Stimulated activated CD8-positive, alpha-beta memory T cell treated with anti-CD3 and anti-CD28 coated beads, Interleukin-15, amount 100 ng/mL, for 48 hours (primary cell): ENCODE data around the gene PERCC1.

Experiments
- DNase-seq, 2 donors: peaks; one replicate each; pipeline ENCODE4 v3.0.0-alpha.2; 2020; ENCODE audit warnings: low read depth in 2 of 2

PERCC1 gene

DNA sequence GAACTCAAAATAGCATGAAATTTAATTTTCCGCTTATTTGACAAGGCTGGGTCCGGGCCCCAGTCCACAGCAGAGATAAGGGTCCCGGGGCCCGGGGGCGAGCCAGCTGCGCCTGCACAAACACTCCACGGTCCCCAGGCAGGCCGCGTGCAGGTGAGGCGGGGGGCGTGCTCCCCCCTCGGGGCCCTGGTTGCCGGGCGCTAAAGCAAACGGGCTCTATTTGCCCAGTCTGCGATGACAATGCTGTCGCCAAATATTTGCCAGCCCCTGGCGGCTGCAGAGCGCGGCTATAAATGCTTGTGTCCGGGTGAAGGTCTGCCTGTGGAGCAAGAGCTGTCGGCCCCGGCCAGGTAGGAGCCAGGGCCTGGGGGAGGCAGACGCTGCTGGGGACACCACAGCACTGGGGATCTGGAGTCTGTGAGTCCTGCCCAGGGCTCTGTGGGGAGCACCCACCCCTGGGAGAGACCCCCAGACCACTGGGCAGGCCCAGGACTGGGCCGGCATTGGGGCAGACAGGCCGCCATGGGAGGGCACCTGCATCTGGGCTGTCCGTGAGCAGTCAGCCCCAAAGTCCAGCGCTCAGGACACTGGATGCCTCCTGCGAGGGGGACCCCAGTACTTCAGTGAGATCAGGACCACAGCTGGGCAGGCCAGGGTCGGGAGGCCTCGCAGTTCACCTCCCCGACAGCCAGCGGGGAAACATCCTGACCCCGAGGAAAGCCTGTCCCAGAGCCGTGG, at the start of gene PERCC1:
Gene PERCC1 (plus strand): TSS at position 320 of the 738 bp plus-strand sequence. CDS start 1,516 bp downstream, outside the sequence.
- DNase-seq: no peak

DNA sequence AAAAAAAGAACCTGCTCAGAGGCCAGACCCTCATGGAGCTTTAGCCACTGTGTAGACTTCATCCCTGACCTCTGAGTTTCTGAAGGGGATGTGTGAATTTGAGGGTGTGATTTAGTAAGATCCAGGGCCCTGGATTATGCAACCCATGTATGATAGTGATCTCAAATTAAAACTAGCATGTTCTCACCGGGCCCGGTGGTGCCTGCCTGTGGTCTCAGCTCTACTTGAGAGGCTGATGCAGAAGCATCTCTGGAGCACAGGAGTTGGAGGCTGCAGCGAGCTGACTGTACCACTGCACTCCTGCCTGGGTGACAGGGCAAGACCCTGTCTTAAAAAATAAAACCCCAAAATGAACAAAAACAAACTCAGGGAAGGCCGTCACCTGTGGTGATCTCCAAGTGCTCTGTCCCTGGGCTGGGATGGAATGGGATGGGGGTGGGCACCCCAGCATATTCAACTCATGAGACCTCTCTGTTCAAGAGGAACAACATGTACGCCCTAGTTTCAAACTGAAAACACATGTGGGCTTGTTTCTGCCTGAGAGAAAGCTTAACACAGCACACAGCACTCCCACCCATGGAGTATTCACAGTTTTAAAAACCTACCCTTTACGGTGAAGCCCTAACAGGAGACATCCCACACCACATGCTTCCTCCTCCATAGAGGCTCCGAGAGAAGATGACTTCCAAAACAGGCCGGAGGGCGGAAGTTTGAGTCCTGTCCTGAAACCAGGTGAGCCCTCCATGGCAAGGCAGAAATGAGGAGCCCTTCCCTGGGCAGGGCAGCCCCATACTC, 49.1 kb upstream of the PERCC1 start:
- no peak for DNase-seq

DNA sequence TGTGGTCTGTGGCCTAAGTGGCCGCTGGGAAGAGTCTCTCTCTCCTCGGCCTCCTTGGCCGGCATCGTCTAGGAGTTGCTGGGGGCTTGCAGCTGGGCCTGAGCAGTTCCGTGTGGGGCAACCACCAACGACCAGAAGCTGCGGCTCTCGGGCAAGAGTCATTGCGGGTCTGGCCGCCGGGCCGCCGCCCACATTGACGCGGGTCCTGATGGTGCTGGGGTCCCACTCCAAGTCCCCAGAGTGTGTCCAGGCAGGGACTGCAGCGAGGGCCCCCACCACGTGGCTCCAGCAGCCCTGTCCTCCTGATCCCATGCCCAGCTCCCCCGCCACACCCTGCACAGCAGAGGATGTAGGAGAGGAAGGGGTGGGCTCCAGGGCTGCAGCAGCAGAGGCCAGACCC, 47.3 kb upstream of the PERCC1 start:
- no peak for DNase-seq

DNA sequence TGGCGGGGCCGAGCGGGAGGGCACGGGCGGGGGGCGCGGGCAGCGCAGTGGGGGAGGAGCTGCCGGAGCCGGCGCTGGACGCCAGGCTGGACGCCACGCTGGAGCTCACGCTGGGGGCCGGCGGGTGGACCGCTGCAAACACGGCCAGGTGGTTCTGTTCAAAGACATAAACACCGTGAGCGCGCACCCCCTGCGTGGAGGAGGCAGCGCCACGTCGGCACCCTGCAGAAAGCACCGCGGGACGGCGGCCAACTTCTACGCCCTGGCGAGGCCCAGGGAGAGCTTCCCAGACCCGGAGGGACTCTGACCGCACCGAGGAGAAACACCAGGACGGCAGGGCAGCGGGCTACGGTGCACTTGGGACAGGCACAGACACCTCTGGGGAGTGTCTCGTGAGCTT, 45.6 kb upstream of the PERCC1 start:
- DNase-seq: no peak

DNA sequence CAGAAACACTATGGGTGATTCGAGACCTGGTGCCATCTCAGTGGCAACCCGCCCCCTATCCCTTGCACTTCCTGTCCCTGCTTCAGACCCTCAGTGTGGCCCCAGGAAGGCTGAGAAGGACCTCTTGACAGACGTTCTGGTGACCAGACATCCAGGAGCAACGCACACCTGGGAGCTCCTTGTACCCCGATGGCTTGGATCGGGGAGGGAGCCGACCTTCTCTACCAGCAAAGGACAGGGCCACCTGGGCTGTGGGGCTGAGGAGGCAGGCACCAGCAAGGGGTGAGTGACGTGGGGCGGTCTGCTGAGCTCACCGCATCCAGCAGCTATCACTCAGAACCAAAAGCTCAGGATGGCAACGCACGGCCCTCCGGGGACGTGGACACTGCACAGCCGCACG, 43.5 kb upstream of the PERCC1 start:
- DNase-seq: no peak

DNA sequence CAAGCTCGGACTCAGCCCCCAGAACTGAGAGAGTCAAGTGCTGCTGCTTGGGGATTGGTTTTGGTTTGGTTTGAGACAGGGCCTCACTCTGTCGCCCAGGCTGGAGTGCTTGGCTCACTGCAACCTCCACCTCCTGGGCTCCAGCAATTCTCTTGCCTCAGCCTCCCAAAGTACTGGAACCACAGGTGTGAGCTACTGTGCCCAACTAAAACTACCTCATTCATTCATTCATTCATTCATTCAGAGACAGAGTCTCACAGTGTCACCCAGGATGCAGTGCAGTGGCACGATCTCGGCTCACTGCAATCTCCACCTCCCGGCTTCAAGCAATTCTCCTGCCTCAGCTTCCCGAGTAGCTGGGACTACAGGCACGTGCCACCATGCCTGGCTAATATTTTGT, 41.1 kb upstream of the PERCC1 start:
- DNase-seq: no peak

DNA sequence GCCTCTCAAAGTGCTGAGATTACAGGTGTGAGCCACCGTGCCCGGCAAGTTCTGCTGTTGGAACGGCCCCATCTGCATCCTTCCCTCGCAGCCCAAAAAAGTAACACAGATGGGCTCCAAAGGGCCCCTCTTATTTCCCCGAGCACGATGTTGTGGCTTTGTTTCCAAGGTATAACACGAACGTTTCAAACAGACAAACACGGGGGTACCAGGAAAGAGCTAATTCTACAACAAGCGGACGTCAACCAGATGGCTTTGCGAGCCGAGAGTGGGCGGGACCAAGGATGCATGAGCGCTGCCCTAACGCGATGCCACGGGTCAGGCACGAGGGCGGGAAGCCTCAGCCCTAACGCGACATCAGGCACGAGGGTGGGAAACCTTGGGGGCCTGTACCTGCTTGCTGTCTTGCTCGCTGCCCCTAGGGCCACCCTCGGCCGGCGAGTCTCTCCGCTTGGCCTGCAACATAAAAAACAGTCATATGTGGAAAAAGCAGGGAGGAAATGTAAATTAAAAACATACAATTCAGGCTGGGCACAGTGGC, 40.6 kb upstream of the PERCC1 start:
- DNase-seq: no peak

DNA sequence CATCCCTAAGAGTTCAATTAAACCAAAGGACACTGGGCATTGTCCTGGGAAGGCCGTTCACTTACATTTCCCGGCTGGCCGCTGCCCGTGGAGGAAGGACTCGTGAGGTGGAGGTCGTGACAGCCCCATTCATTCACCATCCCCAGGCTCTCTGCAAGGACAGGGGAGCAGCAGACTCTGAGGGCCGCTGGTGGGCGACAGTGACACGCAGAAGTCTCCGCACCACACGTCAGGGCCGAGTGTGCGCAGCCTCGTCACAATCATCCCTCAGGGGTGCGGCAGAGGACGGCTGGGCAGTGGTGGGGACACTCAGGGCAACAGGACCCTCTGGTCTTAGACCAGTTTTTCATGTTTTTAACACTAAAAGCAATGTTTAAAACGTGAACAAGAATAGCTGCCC, 38.1 kb upstream of the PERCC1 start:
- DNase-seq: no peak

DNA sequence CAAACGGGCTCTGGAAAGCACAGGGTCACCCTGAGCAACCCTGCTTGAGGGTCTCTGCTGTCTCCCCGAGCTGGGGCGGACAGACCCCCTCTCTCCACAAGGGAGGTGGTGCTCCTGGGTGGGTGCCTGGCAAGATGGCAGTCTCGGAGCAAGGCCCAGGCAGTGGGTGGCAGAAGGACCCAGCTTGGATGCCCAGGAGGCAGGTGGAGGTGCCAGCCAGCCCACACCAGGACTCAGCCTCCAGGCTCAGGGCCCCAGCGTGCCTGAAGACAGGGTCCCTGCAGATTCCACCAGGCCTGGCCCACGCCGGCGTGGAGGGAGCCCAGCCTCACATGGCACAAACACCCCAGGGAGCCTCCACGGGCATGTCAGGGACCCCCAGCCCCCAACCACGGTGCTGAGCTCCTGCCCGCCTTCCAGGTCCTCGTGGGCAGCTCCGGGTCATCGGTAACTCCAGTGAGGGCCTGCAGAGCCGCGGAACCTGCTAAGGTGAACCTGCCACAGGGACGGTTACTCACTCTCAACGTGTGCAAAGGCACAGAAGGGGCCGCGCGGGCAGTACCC, 37.2 kb upstream of the PERCC1 start:
- no peak for DNase-seq

DNA sequence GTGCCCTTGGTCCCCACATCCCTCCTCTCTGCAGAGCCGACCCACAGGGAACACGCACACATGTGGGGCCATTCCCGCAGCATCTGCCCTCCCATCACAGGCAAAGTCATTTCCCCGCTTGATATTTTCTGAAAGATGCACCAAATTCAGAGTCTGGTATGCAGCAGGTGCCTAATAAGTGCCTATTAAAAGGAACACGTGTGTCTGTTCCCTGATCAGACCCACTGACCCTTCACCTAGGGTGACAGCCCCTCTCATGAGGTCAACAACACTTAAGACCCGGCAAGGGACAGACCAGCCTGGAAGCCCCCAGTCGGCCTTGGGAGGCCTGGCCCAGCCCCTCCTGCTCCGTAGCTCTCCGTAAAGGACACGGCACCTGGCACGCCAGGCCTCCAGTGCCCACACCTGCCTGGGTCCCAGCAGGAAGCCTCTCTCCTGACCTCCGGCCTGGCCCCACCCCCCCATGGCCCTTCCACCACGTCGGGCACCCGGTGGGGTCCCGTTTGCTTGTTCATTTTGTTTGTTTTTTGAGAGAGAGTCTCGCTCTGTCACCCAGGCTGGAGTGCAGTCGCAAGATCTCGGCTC, 36.4 kb upstream of the PERCC1 start:
- no peak for DNase-seq

DNA sequence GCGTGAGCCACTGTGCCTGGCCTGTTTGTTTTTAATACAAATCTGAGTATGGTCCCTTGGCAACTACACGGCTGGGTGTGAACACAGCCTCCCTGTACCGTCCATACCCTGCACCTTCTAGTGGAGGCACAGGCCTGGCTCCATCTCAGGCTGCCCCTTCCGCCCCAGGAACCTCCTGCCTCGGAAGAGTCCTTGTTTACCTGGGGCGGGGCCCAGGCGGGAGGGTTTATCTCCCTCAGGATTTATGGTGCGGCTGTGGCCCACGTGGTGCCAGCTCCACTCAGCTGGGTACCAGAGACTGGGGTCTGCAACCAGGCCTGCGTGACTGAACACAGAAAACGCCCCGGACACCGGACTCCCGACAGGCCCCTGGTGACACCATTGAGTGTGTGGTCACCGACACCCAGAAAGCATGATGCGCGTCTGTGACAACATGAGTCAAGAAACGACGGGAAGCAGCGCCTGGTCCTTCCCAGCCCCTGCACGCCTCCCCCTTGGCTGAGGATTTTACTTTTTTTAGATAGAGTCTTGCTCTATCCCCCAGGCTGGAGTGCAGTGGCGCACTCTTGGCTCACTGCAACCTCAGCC, 35.3 kb upstream of the PERCC1 start:
- DNase-seq: no peak

DNA sequence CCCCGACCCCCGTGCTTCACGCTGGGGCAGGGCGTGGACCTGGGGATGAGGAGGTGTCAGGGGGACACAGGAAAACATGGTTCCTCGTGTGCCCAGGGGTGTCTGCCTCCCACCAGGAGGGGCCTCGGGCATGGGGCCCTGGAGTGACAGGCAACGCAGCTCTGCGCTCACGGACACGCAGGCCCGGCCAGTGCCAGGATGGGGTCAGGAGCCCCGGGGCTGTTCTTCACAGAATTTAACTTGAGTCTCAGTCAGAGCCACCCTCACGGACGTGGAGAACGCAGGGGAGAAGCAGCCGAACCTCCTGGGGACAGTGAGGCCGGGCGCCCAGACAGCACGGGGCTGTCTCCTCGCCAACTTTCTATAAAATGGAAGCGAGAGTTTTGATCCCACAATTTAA, 33.1 kb upstream of the PERCC1 start:
- no peak for DNase-seq

DNA sequence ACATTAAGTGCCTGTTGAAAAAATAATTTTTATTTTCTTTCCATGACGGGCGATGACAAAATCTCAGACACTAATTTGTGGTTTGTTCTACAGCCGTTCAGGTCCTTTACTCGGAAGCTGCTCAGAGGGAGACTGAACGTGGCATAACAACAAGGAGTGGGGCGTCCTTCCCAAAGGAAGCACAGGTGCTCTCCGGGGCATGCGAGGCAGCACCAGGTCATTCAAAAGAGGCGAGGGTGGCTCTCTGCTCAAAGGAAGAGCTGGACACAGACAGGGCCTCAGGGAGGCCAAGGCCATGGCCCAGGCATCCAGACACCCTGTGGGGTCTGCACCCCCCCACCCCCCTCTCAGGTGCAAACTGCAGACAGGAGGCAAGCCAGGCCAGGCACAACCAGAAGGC, 32.5 kb upstream of the PERCC1 start:
- no peak for DNase-seq

DNA sequence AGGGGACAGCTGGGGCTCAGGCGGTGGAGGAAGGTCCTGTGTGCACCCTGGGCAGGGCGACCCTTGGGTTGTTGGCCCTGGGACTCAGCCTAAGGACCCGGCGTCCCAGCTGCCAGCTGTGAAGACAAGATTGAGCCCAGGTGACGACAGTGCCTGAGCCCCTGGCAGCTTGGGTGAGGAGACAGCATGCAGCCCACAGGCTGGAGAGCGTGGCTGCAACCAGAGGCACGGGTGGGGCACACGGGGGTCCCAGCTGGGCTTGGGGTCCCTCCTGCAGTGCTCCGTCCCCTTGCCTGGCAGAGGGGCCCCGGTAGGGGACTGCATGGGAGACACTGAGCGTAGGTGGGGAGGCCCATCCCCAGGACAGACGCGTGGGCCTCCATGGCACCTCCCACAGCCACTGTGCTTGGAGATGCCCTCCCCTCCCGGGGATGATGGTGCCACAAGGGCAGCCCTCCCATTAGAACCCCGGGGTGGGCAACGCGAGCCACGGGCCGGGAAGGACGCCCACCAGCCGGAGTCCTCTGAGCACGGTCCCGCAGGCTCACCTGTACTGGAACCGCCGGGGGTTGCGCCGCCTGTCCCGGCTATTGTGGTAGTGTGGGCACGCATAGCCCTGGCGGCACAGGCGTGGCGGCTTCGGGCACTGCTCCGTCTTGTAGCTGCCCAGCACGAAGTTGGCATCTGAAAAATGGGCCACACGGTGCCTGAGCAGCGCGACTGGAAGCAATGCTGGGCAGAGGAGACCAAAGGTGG, 31.9 kb upstream of the PERCC1 start:
- DNase-seq: no peak

DNA sequence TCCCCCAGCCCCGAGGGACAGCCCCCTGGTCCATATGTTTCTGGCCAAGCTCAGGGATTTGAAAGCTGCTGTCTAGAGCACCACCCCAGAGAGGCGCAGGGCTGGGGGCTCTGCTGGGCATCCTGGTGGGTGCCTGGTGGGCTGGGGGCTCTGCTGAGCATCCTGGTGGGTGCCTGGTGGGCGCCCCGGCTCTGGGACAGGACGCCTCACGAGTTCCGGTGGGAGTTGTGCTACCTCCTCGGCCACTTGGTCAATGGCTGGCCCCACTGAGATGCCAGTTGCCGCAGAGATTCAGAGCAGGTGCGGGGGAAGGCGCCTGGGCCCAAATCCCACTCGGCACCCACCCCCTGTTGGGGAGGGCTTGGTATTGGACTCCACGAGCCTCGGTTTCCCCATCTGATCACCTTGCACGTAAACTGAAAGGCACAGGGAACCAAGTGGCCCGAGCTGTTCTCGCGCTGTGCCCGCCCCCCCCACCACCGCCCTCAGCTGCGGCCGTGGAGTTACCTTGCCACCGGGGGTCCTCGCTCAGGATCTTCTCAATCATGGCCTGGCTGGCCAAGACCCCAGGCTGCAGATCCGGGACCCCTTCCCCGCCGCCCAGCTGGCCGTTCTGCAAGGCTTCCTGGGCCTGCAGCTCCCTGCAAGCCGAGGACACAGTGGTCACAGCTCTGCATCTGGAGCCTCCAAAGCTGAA, 29.7 kb upstream of the PERCC1 start:
- no peak for DNase-seq

DNA sequence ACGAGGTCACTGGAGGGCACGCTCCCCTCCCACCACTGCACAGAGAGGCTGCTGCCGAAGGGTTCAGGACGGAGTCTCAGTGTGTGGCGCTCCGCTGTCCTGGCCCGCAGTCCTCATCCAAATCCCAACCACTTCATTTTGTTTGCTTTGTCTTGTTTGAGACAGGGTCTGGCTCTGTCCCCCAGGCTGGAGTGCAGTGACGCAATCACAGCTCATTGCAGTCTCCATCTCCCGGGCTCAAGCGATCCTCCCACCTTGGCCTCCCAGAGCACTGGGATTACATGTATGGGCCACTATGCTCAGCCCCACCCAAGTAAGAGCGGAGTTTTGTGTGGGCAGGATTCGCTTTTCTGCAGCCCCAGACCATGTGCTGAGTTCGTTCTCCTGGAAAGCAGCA, 29.1 kb upstream of the PERCC1 start:
- no peak for DNase-seq

DNA sequence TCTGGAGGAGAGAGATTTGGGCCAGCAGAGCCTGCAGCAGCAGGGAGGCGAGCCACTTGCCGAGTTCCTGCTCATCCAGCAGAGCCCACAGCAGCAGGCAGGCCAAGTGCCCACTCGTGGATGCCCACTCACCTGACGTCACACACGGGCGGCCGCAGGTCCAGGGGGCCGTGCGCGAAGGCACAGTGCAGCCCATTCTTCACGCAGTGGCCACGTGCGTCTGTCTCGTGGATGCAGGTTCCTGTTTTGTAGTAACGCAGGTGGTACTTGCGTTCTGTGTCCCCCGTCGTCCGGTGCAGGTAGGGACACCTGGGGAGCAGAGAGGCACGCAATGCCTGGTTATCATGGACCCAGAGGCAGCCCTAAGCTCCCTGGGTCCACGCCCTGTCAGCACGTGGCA, 27.8 kb upstream of the PERCC1 start:
- DNase-seq: no peak

DNA sequence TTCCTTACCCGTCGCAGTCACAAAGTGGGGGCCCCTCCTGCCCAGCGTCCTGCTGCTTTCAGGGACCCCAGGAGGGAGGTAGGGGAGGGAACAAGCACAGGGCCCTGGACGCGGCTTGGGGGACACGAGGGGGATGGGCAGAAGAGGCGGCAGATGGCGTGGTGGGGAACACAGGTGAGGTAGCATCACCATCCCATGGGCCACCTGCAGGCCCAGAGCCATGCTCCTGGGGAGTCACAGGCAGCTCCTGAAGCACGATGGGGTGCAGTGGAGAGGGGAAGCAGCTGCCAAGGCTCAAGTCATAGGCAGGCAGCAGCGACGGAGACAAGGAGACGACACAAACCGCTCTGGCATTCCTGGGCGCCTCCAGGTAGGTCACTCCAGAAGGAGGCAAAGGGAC, 27.1 kb upstream of the PERCC1 start:
- DNase-seq: no peak

DNA sequence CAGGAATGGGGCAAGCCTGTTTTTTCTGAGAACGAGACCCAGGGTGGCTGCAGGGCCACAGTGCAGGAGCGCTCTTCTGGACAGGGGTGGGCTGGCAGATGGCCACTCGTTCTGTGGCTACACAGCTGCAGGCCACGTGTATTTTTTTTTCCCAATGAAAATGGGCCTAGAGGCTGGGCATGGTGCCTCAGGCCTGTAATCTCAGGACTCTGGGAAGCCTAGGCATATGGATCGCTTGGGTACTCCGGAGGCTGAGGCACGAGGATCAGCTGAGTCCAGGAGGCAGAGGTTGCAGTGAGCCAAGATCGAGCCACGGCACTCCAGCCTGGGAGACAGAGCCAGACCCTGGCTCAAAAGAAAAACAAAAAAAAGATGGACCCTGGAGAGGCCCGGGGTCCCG, 23.1 kb upstream of the PERCC1 start:
- DNase-seq: no peak

DNA sequence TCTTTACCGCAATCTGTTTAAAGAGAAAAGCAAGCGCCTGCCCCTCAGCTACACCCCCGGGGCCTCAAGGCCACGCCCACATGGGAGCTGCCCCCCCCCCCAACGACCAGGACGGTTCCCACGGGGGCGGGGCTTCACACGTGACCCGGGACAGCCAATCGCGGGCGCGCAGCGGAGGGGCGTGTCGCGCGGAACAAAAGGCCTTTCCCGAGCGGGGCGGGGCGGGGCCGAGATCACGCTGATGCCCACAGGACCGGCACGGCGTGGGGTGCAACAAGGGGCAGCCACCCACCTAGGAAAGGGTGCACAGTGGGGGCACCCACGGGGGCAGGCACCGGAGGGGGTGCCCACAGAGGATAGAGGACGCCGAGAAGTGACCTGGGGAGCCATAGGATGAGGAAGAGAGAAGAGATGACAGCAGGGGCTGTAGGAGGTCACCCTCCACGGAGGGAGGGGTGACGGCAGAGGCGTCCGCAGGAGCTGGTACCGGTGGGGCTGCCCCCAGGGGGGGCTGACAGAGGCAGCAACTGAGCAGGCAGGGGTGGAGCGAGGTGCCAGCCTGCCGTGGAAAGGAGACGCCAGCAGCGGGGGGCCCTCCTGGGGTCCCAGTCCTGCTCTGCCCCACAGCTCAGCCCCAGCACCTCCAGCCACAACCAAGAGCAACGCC, 22.6 kb upstream of the PERCC1 start:
- peak; percentile 89 to 90 for DNase-seq
